HEK293 (cell line): ENCODE measurements around the gene KLK2.

Source experiments
- CTCF ChIA-PET: fragments of 350-600 bp; formaldehyde crosslinking; extraction: SDS; loops from one replicate; lab custom pipeline; 2021; ENCODE audit warnings: antibody characterized with exemption; lab: Yijun Ruan, JAX
- POLR2A ChIA-PET: fragments of 300-600 bp; formaldehyde crosslinking; extraction: SDS; loops from one replicate; lab custom pipeline; 2020; ENCODE audit warnings: antibody characterized with exemption, inconsistent platforms; lab: Yijun Ruan, JAX
- H3K27ac ChIP-seq: fragments of 200-500 bp; sonication (Bioruptor generic); 2 replicates; pipeline ENCODE4 v1.5.1; 2014; ENCODE audit warnings: low read depth, low read length, control low read depth, inconsistent platforms; ENCODE audit errors: extremely low read depth
- H3K36me3 ChIP-seq, 2 experiments: fragments of 200-500 bp in 1 of 2; sonication (Bioruptor generic) in 1 of 2; 1 replicate in 1 of 2; 2 replicates in 1 of 2; pipeline ENCODE4 v1.5.1; 2014 to 2017; ENCODE audit warnings: inconsistent platforms in 2 of 2, low read length in 2 of 2; ENCODE audit not compliant: control insufficient read depth in 2 of 2, insufficient read depth in 1 of 2
- H3K4me1 ChIP-seq: fragments of 200-500 bp; sonication (Bioruptor generic); 2 replicates; pipeline ENCODE4 v1.5.1; 2014; ENCODE audit warnings: mild to moderate bottlenecking, low read length, inconsistent platforms; ENCODE audit not compliant: control insufficient read depth, insufficient read depth
- H3K4me3 ChIP-seq: 2 replicates; pipeline ENCODE4 v1.5.1; 2011; ENCODE audit warnings: low read depth, mild to moderate bottlenecking, control low read depth, low read length, moderate library complexity
- H3K9me3 ChIP-seq: fragments of 200-500 bp; sonication (Bioruptor generic); 2 replicates; pipeline ENCODE4 v1.5.1; 2014; ENCODE audit warnings: low read depth, low read length, inconsistent platforms; ENCODE audit not compliant: control insufficient read depth, insufficient read depth
- MEIS1 ChIP-seq: sonication (generic); formaldehyde crosslinking; IDR thresholded peaks from 2 replicates; pipeline ENCODE4 v1.8.1; 2022; ENCODE audit warnings: missing genetic modification reagents, mild to moderate bottlenecking, borderline replicate concordance
- OVOL3 ChIP-seq: fragments of 450-650 bp; formaldehyde crosslinking; IDR thresholded peaks from 2 replicates; pipeline ENCODE4 v1.5.1; 2016; ENCODE audit warnings: missing biosample characterization, missing genetic modification characterization
- PRDM1 ChIP-seq: fragments of 450-650 bp; formaldehyde crosslinking; IDR thresholded peaks from 2 replicates; pipeline ENCODE4; 2016; ENCODE audit warnings: missing biosample characterization, missing genetic modification characterization
- TRIM28 ChIP-seq: IDR thresholded peaks from 2 replicates; pipeline ENCODE4 v1.6.1; 2011; ENCODE audit warnings: low read length, control low read depth, borderline replicate concordance
- ZBTB17 ChIP-seq: fragments of 450-650 bp; formaldehyde crosslinking; IDR thresholded peaks from 2 replicates; pipeline ENCODE4 v1.5.1; 2016; ENCODE audit warnings: missing biosample characterization, missing genetic modification characterization
- ZNF2 ChIP-seq: fragments of 450-650 bp; formaldehyde crosslinking; IDR thresholded peaks from 2 replicates; pipeline ENCODE4 v1.5.1; 2016; ENCODE audit warnings: missing biosample characterization, missing genetic modification characterization
- ZNF266 ChIP-seq: fragments of 450-650 bp; formaldehyde crosslinking; IDR thresholded peaks from 2 replicates; pipeline ENCODE4 v1.5.1; 2016; ENCODE audit warnings: missing biosample characterization, missing genetic modification characterization, low read depth
- ZNF324 ChIP-seq: fragments of 450-650 bp; formaldehyde crosslinking; IDR thresholded peaks from 2 replicates; pipeline ENCODE4 v1.5.1; 2016; ENCODE audit warnings: missing biosample characterization, missing genetic modification characterization
- ZNF37A ChIP-seq: fragments of 450-650 bp; IDR thresholded peaks from 2 replicates; pipeline ENCODE4 v1.5.1; 2018; ENCODE audit warnings: missing biosample characterization, missing genetic modification characterization
- ZNF391 ChIP-seq: fragments of 450-650 bp; formaldehyde crosslinking; IDR thresholded peaks from 2 replicates; pipeline ENCODE4 v1.5.1; 2016; ENCODE audit warnings: low read depth, missing biosample characterization, missing genetic modification characterization, borderline replicate concordance
- ZNF514 ChIP-seq: fragments of 450-650 bp; formaldehyde crosslinking; IDR thresholded peaks from 2 replicates; pipeline ENCODE4 v1.5.1; 2016; ENCODE audit warnings: missing biosample characterization, missing genetic modification characterization
- ZNF549 ChIP-seq: fragments of 450-650 bp; IDR thresholded peaks from 2 replicates; pipeline ENCODE4 v1.5.1; 2018; ENCODE audit warnings: missing biosample characterization, missing genetic modification characterization, mild to moderate bottlenecking, inconsistent platforms, moderate library complexity
- ZNF623 ChIP-seq: fragments of 450-650 bp; formaldehyde crosslinking; IDR thresholded peaks from 2 replicates; pipeline ENCODE4 v1.5.1; 2016; ENCODE audit warnings: missing biosample characterization, missing genetic modification characterization
- TF ChIP-seq, protein P1 (sequence below): fragments of 450-650 bp; formaldehyde crosslinking; IDR thresholded peaks from 2 replicates; pipeline ENCODE4 v1.5.1; 2016; ENCODE audit warnings: missing biosample characterization, missing genetic modification characterization, borderline replicate concordance
- TF ChIP-seq, protein P2 (sequence below): fragments of 450-650 bp; formaldehyde crosslinking; IDR thresholded peaks from 2 replicates; pipeline ENCODE4 v1.5.1; 2016; ENCODE audit warnings: missing biosample characterization, missing genetic modification characterization
- TF ChIP-seq, protein P3 (sequence below): fragments of 450-650 bp; formaldehyde crosslinking; conservative IDR thresholded peaks from 2 replicates; pipeline ENCODE4 v1.5.1; 2016; ENCODE audit warnings: low read depth, missing biosample characterization, missing genetic modification characterization

KLK2 gene

DNA sequence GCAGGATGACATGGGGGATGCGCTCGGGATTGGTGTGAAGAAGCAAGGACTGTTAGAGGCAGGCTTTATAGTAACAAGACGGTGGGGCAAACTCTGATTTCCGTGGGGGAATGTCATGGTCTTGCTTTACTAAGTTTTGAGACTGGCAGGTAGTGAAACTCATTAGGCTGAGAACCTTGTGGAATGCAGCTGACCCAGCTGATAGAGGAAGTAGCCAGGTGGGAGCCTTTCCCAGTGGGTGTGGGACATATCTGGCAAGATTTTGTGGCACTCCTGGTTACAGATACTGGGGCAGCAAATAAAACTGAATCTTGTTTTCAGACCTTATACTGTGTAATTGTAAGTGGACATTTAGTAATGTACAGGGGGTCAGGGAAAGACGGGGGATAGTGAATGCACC is 7.0 kb downstream of the KLK2 start:
- Histone ChIP-seq H3K4me1 (no peaks in the 10 kb centered on the region), H3K36me3 (no peaks in the 10 kb centered on the region), H3K4me3 (no peak overlapping the region), H3K9me3 (no peaks in the 10 kb centered on the region), H3K27ac (no peak overlapping the region)
- ChIA-PET POLR2A (no interaction called here), CTCF (no interaction called here)
- TF ChIP-seq, protein P1, sequence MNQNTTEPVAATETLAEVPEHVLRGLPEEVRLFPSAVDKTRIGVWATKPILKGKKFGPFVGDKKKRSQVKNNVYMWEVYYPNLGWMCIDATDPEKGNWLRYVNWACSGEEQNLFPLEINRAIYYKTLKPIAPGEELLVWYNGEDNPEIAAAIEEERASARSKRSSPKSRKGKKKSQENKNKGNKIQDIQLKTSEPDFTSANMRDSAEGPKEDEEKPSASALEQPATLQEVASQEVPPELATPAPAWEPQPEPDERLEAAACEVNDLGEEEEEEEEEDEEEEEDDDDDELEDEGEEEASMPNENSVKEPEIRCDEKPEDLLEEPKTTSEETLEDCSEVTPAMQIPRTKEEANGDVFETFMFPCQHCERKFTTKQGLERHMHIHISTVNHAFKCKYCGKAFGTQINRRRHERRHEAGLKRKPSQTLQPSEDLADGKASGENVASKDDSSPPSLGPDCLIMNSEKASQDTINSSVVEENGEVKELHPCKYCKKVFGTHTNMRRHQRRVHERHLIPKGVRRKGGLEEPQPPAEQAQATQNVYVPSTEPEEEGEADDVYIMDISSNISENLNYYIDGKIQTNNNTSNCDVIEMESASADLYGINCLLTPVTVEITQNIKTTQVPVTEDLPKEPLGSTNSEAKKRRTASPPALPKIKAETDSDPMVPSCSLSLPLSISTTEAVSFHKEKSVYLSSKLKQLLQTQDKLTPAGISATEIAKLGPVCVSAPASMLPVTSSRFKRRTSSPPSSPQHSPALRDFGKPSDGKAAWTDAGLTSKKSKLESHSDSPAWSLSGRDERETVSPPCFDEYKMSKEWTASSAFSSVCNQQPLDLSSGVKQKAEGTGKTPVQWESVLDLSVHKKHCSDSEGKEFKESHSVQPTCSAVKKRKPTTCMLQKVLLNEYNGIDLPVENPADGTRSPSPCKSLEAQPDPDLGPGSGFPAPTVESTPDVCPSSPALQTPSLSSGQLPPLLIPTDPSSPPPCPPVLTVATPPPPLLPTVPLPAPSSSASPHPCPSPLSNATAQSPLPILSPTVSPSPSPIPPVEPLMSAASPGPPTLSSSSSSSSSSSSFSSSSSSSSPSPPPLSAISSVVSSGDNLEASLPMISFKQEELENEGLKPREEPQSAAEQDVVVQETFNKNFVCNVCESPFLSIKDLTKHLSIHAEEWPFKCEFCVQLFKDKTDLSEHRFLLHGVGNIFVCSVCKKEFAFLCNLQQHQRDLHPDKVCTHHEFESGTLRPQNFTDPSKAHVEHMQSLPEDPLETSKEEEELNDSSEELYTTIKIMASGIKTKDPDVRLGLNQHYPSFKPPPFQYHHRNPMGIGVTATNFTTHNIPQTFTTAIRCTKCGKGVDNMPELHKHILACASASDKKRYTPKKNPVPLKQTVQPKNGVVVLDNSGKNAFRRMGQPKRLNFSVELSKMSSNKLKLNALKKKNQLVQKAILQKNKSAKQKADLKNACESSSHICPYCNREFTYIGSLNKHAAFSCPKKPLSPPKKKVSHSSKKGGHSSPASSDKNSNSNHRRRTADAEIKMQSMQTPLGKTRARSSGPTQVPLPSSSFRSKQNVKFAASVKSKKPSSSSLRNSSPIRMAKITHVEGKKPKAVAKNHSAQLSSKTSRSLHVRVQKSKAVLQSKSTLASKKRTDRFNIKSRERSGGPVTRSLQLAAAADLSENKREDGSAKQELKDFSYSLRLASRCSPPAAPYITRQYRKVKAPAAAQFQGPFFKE (tag by site-specific recombination), result no peak
- TF ChIP-seq, protein P2, sequence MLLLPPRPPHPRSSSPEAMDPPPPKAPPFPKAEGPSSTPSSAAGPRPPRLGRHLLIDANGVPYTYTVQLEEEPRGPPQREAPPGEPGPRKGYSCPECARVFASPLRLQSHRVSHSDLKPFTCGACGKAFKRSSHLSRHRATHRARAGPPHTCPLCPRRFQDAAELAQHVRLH (tag by site-specific recombination), result no peak
- TF ChIP-seq ZNF2 (tag by site-specific recombination) (no peak), ZNF549 (tag by site-specific recombination) (no peak), ZNF514 (tag by site-specific recombination) (no peak), ZNF391 (tag by site-specific recombination) (no peak), PRDM1 (no peak), MEIS1 (CRISPR knock-in tag) (no peak), TRIM28 (no peak), ZNF324 (tag by site-specific recombination) (no peak), OVOL3 (tag by site-specific recombination) (no peak), ZNF623 (no peak), ZNF266 (tag by site-specific recombination) (no peak), ZBTB17 (tag by site-specific recombination) (no peak), ZNF37A (no peak)
- TF ChIP-seq, protein P3, sequence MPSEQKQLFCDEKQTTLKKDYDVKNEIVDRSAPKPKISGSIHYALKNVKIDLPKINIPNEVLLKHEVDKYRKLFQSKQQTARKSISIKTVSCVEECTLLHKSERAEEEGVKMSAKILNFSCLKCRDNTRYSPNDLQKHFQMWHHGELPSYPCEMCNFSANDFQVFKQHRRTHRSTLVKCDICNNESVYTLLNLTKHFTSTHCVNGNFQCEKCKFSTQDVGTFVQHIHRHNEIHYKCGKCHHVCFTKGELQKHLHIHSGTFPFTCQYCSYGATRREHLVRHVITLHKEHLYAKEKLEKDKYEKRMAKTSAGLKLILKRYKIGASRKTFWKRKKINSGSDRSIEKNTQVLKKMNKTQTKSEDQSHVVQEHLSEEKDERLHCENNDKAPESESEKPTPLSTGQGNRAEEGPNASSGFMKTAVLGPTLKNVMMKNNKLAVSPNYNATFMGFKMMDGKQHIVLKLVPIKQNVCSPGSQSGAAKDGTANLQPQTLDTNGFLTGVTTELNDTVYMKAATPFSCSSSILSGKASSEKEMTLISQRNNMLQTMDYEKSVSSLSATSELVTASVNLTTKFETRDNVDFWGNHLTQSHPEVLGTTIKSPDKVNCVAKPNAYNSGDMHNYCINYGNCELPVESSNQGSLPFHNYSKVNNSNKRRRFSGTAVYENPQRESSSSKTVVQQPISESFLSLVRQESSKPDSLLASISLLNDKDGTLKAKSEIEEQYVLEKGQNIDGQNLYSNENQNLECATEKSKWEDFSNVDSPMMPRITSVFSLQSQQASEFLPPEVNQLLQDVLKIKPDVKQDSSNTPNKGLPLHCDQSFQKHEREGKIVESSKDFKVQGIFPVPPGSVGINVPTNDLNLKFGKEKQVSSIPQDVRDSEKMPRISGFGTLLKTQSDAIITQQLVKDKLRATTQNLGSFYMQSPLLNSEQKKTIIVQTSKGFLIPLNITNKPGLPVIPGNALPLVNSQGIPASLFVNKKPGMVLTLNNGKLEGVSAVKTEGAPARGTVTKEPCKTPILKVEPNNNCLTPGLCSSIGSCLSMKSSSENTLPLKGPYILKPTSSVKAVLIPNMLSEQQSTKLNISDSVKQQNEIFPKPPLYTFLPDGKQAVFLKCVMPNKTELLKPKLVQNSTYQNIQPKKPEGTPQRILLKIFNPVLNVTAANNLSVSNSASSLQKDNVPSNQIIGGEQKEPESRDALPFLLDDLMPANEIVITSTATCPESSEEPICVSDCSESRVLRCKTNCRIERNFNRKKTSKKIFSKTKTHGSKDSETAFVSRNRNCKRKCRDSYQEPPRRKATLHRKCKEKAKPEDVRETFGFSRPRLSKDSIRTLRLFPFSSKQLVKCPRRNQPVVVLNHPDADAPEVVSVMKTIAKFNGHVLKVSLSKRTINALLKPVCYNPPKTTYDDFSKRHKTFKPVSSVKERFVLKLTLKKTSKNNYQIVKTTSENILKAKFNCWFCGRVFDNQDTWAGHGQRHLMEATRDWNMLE (tag by site-specific recombination), result no peak
